GM18511 (cell line): ENCODE measurements around the gene LRMDA.

Experiments used
- ATAC-seq: cut with Tn5 transposase; IDR thresholded peaks from one replicate; pipeline ENCODE4 v1.9.1; 2021; ENCODE audit warnings: mild to moderate bottlenecking, moderate library complexity; ENCODE audit not compliant: unreplicated experiment

LRMDA gene

GRCh38 chr10:76168437-76168836, 737.0 kb downstream of the LRMDA start:
- ATAC-seq, result no peak

DNA sequence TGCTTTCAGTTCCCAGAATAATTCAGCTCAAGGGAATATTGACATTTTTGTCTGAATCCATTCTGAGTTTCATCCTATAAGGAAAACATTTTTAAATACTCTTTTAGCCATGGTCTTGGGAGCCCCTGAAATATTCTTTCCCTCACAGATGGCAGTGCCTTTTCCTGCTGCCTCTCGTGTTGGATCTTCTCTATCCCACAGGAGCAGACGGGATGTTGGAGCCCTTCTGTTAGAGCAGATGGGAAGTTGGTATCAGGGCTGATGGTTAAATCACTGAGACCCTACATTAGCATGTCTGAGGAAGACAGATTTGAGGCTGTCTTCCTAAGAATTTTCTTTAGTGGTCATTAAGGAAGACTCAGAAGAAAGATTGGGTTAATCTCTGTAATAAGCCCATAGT, 737.8 kb downstream of the LRMDA start:
- ATAC-seq, result no peak

- no peak for ATAC-seq
Observed at GRCh38 chr10:76172020-76172419, 740.6 kb downstream of the LRMDA start.

GRCh38 chr10:76175533-76176165, 744.2 kb downstream of the LRMDA start:
- ATAC-seq, result no peak

DNA sequence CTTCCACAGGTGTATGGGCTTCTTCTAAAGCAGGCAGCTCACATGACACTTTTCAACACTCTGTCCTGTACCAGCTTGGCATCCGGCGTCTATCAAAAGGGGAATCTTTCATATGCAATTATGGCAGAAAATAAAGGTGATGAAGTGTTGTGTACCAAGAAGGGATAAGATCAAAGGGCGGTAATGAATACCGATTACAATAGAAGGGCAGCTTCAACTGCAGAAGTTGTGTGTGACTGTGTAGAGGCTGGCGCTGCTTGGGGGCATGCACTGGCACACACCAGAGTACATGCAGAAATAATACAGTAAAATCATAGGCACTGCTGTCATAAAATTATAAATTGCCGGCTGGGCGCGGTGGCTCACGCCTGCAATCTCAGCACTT, 744.7 kb downstream of the LRMDA start:
- no peak for ATAC-seq

- no peak for ATAC-seq
Observed at GRCh38 chr10:76177936-76178335, 746.5 kb downstream of the LRMDA start.

DNA sequence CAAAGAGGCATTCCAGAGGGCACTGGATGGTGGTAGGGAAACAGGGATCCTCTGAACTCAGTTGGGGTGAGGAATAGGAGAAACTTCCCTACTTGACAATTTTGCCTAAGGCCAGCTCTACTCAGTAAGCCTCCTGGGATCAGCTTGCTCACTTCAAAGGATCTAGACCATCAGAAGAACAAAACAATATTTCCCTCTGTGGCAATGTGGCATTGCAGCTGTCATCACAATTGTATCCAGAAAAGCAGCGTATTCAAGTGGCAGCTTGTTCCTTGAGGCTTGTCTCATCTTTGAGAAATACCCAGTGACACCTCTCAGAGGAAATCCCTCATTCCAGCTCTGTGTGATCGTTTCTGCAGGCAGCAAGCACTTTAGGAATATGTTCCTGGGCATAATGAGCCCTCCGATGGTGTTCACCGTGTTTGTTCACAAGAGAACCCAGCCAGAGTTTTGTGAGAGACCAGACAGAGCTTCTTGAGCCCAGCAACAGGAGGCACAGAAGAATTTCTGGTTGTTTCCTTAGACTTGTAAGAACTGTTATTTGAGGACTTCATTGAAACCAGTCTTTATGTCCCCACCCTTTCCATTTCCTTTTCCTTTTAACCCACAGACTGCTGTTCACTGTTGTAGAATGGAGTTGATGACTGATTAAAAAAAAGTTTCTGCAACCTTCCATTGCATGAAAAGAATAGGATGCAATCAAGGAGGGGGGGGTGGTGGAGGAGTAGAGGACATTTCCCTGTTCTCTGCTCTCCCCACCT, 747.3 kb downstream of the LRMDA start:
- ATAC-seq, result no peak

GRCh38 chr10:76179806-76180205, 748.4 kb downstream of the LRMDA start:
- no peak for ATAC-seq

GRCh38 chr10:76184647-76185046, 753.2 kb downstream of the LRMDA start:
- no peak for ATAC-seq

- no peak for ATAC-seq
Observed at GRCh38 chr10:76185471-76186301, 754.3 kb downstream of the LRMDA start.

DNA sequence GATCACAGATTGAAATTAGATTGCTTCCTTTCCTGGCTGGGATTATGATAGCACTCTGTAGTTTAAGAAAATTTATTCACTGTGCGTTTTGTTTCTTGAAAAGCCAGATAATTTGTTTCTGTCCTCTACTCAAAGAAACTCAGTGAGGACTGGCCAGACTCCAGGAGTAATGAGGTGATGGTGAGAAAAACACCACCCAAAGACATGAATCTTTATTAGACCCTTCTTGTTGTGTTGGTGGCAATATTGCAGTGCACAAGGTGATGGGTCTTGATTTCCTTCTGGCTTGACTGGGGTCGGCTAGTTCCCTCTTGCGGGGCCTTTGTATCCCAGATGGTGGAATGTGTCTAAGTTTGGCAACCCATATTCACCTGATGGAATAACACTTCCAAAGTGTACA, 756.8 kb downstream of the LRMDA start:
- no peak for ATAC-seq

DNA sequence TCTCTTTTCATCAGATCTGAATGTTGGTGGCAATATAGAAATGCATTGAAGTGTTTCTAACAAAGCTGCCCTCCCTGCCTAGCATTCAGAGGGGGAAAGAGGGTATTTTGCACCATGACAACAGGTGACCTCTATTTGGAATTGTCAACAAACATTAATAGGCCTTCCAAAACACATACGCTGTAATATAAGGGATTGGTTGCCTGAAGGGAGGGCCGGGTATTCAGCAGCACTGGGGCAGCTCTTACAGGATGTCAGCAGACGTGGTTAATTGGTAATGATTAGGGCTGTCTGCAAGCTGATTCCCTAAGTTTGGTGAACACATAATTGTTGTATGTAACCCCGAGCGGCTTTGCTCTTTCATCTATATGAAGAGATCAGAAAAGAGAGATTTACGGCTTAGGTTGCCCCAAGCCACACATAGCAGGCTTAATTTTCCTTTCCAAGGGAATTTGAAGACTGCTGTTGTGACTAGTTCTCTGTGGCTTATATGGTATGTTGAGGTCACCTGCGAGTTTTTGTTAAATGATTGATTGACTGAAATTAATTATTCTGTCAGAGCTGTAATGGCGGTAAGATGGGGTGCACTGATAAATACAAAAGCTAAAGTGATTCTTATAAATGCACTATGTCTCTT, 759.3 kb downstream of the LRMDA start:
- no peak for ATAC-seq

GRCh38 chr10:76191336-76191735, 759.9 kb downstream of the LRMDA start:
- ATAC-seq, result no peak

GRCh38 chr10:76192151-76192550, 760.7 kb downstream of the LRMDA start:
- ATAC-seq, result no peak

DNA sequence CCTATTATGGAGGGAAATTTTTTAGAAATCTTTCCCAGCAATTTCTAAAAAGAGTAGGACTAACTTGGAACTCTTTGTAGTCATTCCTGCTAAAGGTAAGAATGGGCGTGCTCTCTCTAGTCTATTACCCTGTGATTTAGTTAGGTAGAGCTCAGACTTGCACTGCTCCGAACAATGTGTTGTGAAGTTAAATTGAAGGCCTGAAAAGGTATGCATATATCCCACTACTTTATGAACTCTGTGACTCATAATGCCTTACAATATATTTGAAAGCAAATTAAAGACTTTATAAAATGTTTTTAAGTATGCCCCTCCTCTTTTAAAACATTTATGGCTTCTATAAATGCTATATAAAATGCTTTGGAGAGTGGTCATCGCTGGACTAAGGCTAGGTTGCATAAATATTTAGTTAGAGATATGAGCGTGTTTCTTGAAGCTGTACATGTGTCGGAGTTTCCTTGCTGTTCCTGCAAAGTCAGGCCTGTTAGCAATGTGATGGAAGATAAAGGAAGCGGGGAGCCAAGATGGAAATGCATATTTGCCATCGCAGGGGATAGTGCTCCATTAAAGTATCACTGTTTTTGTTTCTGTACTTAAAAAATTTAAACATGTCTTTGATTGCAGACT, 761.4 kb downstream of the LRMDA start:
- ATAC-seq, result no peak

GRCh38 chr10:76195654-76196390, 764.4 kb downstream of the LRMDA start:
- no peak for ATAC-seq

DNA sequence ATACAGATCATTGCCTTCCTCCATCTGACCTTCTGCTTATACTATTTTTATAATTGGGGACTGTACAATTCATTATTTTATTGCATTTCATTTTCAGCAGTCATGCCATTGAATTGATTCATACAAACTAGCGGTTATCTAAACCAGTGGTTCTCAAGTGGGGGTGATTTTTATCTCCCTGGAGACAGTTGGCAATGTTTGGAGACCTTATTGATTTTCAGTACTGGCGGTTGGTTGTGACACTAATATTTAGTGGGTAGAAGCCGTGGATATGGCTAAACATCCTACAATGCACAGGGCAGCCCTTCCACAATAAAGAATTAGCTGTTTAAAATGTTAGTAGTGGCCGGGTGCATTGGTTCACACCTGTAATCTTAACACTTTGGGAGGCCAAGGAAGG, 765.9 kb downstream of the LRMDA start:
- ATAC-seq, result no peak

DNA sequence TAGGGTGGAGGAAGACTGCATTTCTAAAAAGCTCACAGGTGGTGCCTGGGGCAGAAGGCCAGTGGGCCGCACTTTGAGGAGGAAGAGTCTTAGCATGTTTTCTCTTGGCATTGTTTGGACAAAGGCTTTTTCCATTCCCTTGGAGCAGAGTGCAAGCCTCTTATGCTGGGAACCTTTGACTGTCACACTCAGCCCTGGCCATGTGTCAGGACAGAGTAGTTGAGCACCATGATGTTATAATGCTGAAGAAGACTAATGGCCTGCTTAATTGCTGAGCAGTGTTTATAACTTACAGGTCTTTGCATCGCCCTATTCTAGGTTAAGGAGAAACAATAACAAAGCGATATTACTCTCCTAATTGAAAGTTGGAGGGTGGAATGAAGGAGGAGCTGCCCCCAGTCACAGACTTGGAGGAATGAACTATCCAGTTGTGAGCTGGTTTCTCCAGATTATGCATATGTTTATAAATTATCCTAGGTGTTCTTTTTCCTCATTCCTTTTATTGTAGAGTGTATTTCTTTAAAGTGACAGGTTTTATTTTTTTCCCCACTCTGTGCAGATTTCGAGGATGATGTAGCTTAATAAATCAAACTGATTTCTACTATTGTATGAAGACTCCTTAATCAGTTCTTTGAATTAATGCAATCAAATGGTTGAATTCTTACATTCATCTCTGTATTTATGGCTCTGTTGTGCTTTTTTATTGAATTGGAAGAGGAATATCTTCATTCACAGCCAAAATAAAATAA, 767.0 kb downstream of the LRMDA start:
- no peak for ATAC-seq

DNA sequence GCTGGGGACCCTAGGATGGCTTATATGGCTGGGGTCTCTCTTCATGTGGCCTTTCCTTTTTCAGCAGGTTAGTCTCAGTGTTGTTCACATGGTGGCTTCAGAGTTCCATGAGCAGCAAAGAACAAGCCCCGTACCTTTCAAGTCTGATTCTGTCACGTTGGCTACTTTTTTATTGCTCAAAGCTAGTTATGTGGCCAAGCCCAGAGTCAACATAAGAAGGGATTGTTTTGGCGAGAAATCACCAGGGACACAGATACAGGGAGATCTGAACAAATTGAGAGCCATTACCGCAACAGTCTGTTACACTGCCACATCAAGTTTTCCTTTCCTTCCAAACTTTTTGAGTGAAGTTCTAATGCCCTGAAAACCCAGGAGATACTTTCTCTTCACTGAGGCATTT, 770.5 kb downstream of the LRMDA start:
- no peak for ATAC-seq

DNA sequence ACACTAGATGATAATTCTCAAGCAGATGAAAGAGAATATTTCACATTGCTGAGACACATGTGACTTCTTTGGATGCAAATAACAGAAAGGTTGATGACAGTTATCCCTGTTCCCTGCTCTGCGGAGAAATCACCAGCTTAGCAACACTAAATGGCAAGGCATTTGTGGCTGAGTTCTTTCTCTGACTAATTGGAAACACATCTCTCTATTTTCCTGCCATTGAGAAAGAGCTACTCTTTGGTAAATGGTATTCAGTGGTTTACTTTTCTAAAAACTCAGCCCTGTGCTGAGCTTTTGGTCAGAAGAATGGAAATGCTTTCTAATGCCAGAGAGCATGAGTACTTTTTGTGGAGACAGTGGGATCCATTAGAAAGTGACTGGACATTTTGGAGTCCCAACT, 771.4 kb downstream of the LRMDA start:
- ATAC-seq, result no peak
